ENCODE data around the gene DGKB. TPM values are rescaled to one million over a fixed set of nuclear protein-coding genes. Genes with fewer than 3 reads are reported as not detected.
"Not testable (repeated sequence)": the region's sequence is repeated elsewhere in the genome, so short reads cannot be mapped to it uniquely, and the experiment has no call there.

DGKB gene
- total RNA-seq, 1 experiment from 2014 or later = 0.48 TPM

DNA sequence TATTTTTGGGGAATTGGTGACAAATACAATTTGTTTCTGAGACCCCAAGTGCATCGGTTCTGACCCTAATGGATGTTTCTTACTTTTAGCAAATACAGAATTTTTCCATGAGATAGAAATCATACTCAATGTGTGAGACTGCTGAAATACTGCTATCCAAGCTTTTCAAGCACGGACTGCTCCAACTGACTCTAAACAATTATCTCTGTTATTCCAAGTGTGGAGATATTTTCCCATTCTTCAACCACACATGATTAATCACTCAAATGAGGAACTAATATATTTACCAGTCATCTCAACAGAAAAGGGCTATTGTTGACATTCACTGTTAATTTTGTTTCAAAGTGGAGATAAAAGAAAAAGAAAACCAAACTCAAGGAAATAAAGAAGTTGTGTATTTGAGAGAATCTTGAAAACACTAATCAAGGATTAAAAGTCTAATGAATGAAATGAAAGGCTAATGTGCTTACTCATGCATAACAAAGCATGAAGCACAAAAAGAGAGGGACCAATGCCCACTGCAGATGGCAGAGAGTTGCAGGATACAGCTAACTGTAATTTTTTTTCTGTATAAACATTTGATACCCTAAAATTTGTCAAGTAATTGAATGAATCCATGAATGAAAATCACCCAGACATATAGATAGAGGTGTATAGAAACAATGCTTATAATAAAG, 423.6 kb downstream of the DGKB start:
- Histone ChIP-seq H3K4me1 (replicated peaks; ENCODE audit: insufficient read depth) (no peaks in the 10 kb centered on the region), H3K4me3 (no peak overlapping the region), H3K27me3 (ENCODE audit: insufficient read depth, low read depth) (no peaks in the 10 kb centered on the region), H3K9me3 (ENCODE audit: insufficient read depth, low read depth) (no peaks in the 10 kb centered on the region), H3K4me2 (no peak overlapping the region), H3K9me2 (ENCODE audit: insufficient read depth) (no peaks in the 10 kb centered on the region), H4K20me1 (ENCODE audit: insufficient read depth) (no peaks in the 10 kb centered on the region; the same call in 1 of the 2 replicates), H3K79me2 (ENCODE audit: low read depth) (no peaks in the 10 kb centered on the region), H3K36me3 (ENCODE audit: low read depth) (no peaks in the 10 kb centered on the region), H3K27ac (no peak overlapping the region), H3F3A (ENCODE audit: insufficient read depth, low read depth) (no peaks in the 10 kb centered on the region), H2AFZ (no peak overlapping the region)
- CTCF ChIA-PET = no interaction called here
- POLR2A ChIA-PET (ENCODE audit: unreplicated experiment) = no interaction called here
- TF ChIP-seq, protein P1, sequence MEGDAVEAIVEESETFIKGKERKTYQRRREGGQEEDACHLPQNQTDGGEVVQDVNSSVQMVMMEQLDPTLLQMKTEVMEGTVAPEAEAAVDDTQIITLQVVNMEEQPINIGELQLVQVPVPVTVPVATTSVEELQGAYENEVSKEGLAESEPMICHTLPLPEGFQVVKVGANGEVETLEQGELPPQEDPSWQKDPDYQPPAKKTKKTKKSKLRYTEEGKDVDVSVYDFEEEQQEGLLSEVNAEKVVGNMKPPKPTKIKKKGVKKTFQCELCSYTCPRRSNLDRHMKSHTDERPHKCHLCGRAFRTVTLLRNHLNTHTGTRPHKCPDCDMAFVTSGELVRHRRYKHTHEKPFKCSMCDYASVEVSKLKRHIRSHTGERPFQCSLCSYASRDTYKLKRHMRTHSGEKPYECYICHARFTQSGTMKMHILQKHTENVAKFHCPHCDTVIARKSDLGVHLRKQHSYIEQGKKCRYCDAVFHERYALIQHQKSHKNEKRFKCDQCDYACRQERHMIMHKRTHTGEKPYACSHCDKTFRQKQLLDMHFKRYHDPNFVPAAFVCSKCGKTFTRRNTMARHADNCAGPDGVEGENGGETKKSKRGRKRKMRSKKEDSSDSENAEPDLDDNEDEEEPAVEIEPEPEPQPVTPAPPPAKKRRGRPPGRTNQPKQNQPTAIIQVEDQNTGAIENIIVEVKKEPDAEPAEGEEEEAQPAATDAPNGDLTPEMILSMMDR (conservative IDR thresholded peaks at IDR 0.05) = no peak
- no peak for TF ChIP-seq EZH2 (IDR thresholded peaks at IDR 0.05; ENCODE audit: low read depth)
- intact Hi-C loops (cut with micrococcal nuclease; ENCODE audit: unreplicated experiment) = no loop called here
- BruUV-seq (replicated peaks) = no TSS peak
- no peak for DNase-seq

GRCh38 chr7:14461716-14462115, 440.8 kb downstream of the DGKB start:
- DNase-seq; H3K79me2 ChIP-seq (ENCODE audit: low read depth); BruUV-seq (replicated peaks); POLR2A ChIA-PET (ENCODE audit: unreplicated experiment); intact Hi-C loops (cut with micrococcal nuclease; ENCODE audit: unreplicated experiment); H4K20me1 ChIP-seq (ENCODE audit: insufficient read depth); H3K4me2 ChIP-seq; H3K9me2 ChIP-seq (ENCODE audit: insufficient read depth); CTCF ChIA-PET; H3K27ac ChIP-seq; H3K27me3 ChIP-seq (ENCODE audit: insufficient read depth, low read depth); H2AFZ ChIP-seq; H3K9me3 ChIP-seq (ENCODE audit: insufficient read depth, low read depth); H3K36me3 ChIP-seq (ENCODE audit: low read depth); H3K4me1 ChIP-seq (replicated peaks; ENCODE audit: insufficient read depth); H3F3A ChIP-seq (ENCODE audit: insufficient read depth, low read depth); H3K4me3 ChIP-seq: not testable (repeated sequence)

DNA sequence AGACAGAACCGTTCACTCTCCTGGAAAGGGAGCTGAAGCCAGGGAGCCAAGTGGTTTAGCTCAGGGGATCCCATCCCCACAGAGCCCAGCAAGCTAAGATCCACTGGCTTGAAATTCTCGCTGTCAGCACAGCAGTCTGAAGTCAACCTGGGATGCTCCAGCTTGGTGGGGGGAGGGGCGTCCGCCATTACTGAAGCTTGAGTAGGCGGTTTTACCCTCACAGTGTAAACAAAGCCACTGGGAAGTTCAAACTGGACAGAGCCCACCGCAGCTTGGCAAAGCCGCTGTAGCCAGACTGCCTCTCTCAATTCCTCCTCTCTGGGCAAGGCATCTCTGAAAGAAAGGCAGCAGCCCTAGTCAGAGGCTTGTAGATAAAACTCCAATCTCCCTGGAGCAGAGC, 443.7 kb downstream of the DGKB start:
- intact Hi-C loops (cut with micrococcal nuclease; ENCODE audit: unreplicated experiment) = loop anchor here (2.0 to 5.0 kb wide), 2 partner anchors 468 to 802 kb away; no protein-coding TSS in a partner anchor
- not testable (repeated sequence) for H3K4me3 ChIP-seq; H3K4me2 ChIP-seq; H3K4me1 ChIP-seq (replicated peaks; ENCODE audit: insufficient read depth); DNase-seq; H3K79me2 ChIP-seq (ENCODE audit: low read depth); H3K9me3 ChIP-seq (ENCODE audit: insufficient read depth, low read depth); H3K9me2 ChIP-seq (ENCODE audit: insufficient read depth); H3F3A ChIP-seq (ENCODE audit: insufficient read depth, low read depth); H2AFZ ChIP-seq; BruUV-seq (replicated peaks); H3K27ac ChIP-seq; H3K36me3 ChIP-seq (ENCODE audit: low read depth); H3K27me3 ChIP-seq (ENCODE audit: insufficient read depth, low read depth); H4K20me1 ChIP-seq (ENCODE audit: insufficient read depth)
- ChIA-PET CTCF (interaction anchor here (0.6 kb wide), 1 partner anchor 912 kb away, joined by 4 read pairs; no protein-coding TSS in a partner anchor), POLR2A (ENCODE audit: unreplicated experiment) (interaction anchor here (0.6 kb wide), 1 partner anchor 539 kb away, joined by 11 read pairs; no protein-coding TSS in a partner anchor)

GRCh38 chr7:14457568-14458453, 444.7 kb downstream of the DGKB start:
- intact Hi-C loops (cut with micrococcal nuclease; ENCODE audit: unreplicated experiment) = loop anchor here (2.0 to 5.0 kb wide), 4 partner anchors 467 to 1177 kb away; no protein-coding TSS in a partner anchor
- no peak overlapping the region for H3K27ac ChIP-seq
- H3F3A ChIP-seq (ENCODE audit: insufficient read depth, low read depth) = no peaks in the 10 kb centered on the region
- DNase-seq = peak; percentile 66 to 68
- ChIA-PET POLR2A (ENCODE audit: unreplicated experiment) (no interaction called here), CTCF (interaction anchor here (0.8 to 1.2 kb wide), 2 partner anchors 564 to 1177 kb away, joined by 3 read pairs; no protein-coding TSS in a partner anchor)
- H2AFZ ChIP-seq = peak overlapping the region; percentile 8; the same call in 1 of the 2 replicates
- no TSS peak for BruUV-seq (replicated peaks)
- no peaks in the 10 kb centered on the region for H4K20me1 ChIP-seq (ENCODE audit: insufficient read depth)
- no peaks in the 10 kb centered on the region for H3K9me2 ChIP-seq (ENCODE audit: insufficient read depth)
- peak overlapping the region; percentile 6; the same call in 1 of the 2 replicates for H3K4me3 ChIP-seq
- H3K9me3 ChIP-seq (ENCODE audit: insufficient read depth, low read depth) = no peaks in the 10 kb centered on the region
- no peaks in the 10 kb centered on the region for H3K4me1 ChIP-seq (replicated peaks; ENCODE audit: insufficient read depth)
- H3K4me2 ChIP-seq = peak overlapping the region; percentile 45
- no peak for TF ChIP-seq EZH2 (IDR thresholded peaks at IDR 0.05; ENCODE audit: low read depth)
- TF ChIP-seq, protein P1 (conservative IDR thresholded peaks at IDR 0.05) = peak; percentile 98
- H3K79me2 ChIP-seq (ENCODE audit: low read depth) = no peaks in the 10 kb centered on the region
- H3K36me3 ChIP-seq (ENCODE audit: low read depth) = no peaks in the 10 kb centered on the region
- H3K27me3 ChIP-seq (ENCODE audit: insufficient read depth, low read depth) = no peaks in the 10 kb centered on the region

Measured in PC-9 (cell line).